D721Med (cell line): ENCODE results near the gene MMAB.

ENCODE experiments used
- DNase-seq: peaks from one replicate; pipeline ENCODE4 v3.0.0; 2011; ENCODE audit warnings: low spot score; ENCODE audit not compliant: insufficient read length
- FAIRE-seq: peaks from 2 replicates; lab custom pipeline; 2011; peaks lifted over from hg19 to GRCh38; lab: Jason Lieb, UNC
- CTCF ChIP-seq: IDR thresholded peaks from 2 replicates; pipeline ENCODE4 v1.5.1; 2012; ENCODE audit warnings: mild to moderate bottlenecking, control low read depth; ENCODE audit not compliant: insufficient read depth; ENCODE audit errors: missing control alignments

Gene MMAB

GRCh38 chr12:109580272-109580671 is 7.0 kb upstream of the MMAB start:
- FAIRE-seq, result no peak
- no peak for DNase-seq
- TF ChIP-seq CTCF, result no peak

DNA sequence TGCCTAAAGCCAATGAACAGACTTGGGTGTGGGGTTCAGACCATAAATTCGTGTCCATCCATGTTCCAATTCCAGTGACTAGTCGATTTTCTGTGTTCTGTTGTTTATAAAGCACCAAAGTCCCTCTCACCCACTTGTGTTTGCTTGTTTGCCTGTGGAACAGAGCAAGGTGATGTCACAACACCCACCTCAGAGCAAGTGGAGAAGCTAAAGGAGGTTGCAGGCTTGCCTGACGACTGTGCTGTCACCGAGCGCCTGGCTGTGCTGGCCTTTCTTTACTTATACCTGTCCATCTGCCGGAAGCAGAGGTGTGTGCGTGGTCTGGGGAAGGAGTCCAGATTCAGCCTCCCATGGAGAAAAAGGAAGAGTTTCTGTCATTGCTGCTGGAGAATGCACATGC is 6.3 kb upstream of the MMAB start:
- TF ChIP-seq CTCF, result no peak
- DNase-seq (no peak), FAIRE-seq (no peak)

GRCh38 chr12:109578330-109578927 is 5.1 kb upstream of the MMAB start:
- TF ChIP-seq CTCF, result no peak
- FAIRE-seq, result no peak

GRCh38 chr12:109577311-109577710 is 4.0 kb upstream of the MMAB start:
- FAIRE-seq, result no peak
- DNase-seq, result no peak
- no peak for TF ChIP-seq CTCF

More at GRCh38 chr12:109578330-109578927, 5.1 kb upstream of the MMAB start:
- no peak for DNase-seq

DNA sequence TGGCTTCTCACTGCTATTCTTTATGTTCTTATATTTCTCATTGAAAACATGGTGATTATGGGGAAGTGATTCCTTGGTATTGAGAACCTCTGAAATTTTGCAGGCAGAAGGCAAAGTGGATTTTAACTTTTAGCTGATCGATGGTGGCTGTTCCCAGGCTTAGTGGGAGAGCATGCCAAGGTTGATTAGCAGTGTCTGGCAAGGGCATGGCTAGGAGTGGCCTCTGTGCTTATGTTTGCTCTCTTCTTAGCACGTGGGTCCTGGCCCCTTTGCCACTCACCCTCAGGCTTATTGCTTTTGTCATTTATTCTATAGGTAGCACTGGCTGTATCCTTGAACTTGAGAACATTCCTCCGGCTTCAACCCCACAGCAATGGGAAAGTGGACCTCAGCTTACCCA is 2.4 kb upstream of the MMAB start:
- FAIRE-seq (no peak), DNase-seq (no peak)
- no peak for TF ChIP-seq CTCF

- DNase-seq, result no peak
- no peak for TF ChIP-seq CTCF
Measured at GRCh38 chr12:109573914-109574244, 575 bp upstream of the MMAB start.

DNA sequence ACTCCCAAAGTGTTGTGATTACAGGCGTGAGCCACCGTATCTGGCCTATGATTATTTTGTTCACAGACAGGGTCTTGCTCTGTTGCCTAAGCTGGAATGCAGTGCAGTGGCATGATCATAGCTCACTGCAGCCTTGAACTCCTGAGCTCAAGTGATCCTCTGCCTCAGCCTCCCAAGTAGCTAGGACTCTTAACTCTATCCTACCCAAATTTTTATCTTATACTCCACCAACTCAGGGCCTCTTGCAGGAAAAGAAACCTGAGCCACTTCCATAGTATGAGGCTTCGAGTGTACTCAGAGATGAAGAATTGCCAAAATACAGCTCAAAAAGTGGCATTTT is 828 bp downstream of the MMAB start:
- no peak for FAIRE-seq
- no peak for TF ChIP-seq CTCF
- no peak for DNase-seq

More at GRCh38 chr12:109573914-109574244, 575 bp upstream of the MMAB start:
- no peak for FAIRE-seq
